ENCODE results near the gene FOXL1. TPM values are rescaled to one million over a fixed set of nuclear protein-coding genes. Genes with fewer than 3 reads are reported as not detected.
A peak's percentile ranks its signal among the peaks of the same experiment; 100 is the strongest.

Gene FOXL1
- total RNA-seq, 2 donors from 2014 or later, result 0.37 TPM; not detected in 1

- Histone ChIP-seq H3K4me1 (ENCODE audit: control insufficient read depth, insufficient read depth, low read length) (peaks cover 7% of the 10 kb centered on the region), H3K36me3 (ENCODE audit: control insufficient read depth, insufficient read depth, low read length) (no peaks in the 10 kb centered on the region), H3K4me3 (ENCODE audit: low read length) (peak overlapping the region; percentile 84), H3K27me3 (ENCODE audit: control insufficient read depth, insufficient read depth, low read length, poor library complexity, severe bottlenecking) (peaks cover 99% of the 10 kb centered on the region), H3K9me3 (ENCODE audit: control insufficient read depth, low read length) (no peaks in the 10 kb centered on the region), H3K9ac (ENCODE audit: extremely low read depth, low read length, poor library complexity, severe bottlenecking) (no peak overlapping the region), H3K27ac (ENCODE audit: low read depth, low read length) (no peak overlapping the region)
- peak; percentile 69 for DNase-seq
- Mint-ChIP-seq H3K4me3 (peak overlapping the region; percentile 67), H3K27me3 (ENCODE audit: insufficient read depth) (peaks cover 98% of the 10 kb centered on the region), H3K9me3 (no peaks in the 10 kb centered on the region), H3K27ac (no peak overlapping the region), H3K36me3 (ENCODE audit: low read depth) (no peaks in the 10 kb centered on the region), H3K4me1 (peaks cover 24% of the 10 kb centered on the region)
- 3 to 7% methylated on average over 19 to 33 of the region's 33 CpGs for WGBS, 2 experiments (ENCODE audit: insufficient coverage in 1 of 2, insufficient read length in 1 of 2)
- no peak for TF ChIP-seq CTCF (conservative IDR thresholded peaks at IDR 0.05)
Observed at GRCh38 chr16:86576591-86577313, 1.6 kb upstream of the FOXL1 start.

GRCh38 chr16:86577314-86577971 lies 906 bp upstream of the FOXL1 start:
- 29 to 36% methylated on average over 6 to 12 of the region's 12 CpGs for WGBS, 2 experiments (ENCODE audit: insufficient coverage in 1 of 2, insufficient read length in 1 of 2)
- Mint-ChIP-seq H3K27ac (no peak overlapping the region), H3K27me3 (ENCODE audit: insufficient read depth) (peaks cover 96% of the 10 kb centered on the region), H3K4me3 (peak overlapping the region; percentile 67), H3K9me3 (no peaks in the 10 kb centered on the region), H3K4me1 (peaks cover 24% of the 10 kb centered on the region), H3K36me3 (ENCODE audit: low read depth) (no peaks in the 10 kb centered on the region)
- H3K4me3 ChIP-seq (ENCODE audit: low read length), result no peak overlapping the region
- H3K27ac ChIP-seq (ENCODE audit: low read depth, low read length), result no peak overlapping the region
- H3K4me1 ChIP-seq (ENCODE audit: control insufficient read depth, insufficient read depth, low read length), result peaks cover 7% of the 10 kb centered on the region
- H3K9ac ChIP-seq (ENCODE audit: extremely low read depth, low read length, poor library complexity, severe bottlenecking), result no peak overlapping the region
- no peaks in the 10 kb centered on the region for H3K36me3 ChIP-seq (ENCODE audit: control insufficient read depth, insufficient read depth, low read length)
- peak; percentile 68 for DNase-seq
- TF ChIP-seq CTCF (conservative IDR thresholded peaks at IDR 0.05), result no peak
- H3K27me3 ChIP-seq (ENCODE audit: control insufficient read depth, insufficient read depth, low read length, poor library complexity, severe bottlenecking), result peaks cover 99% of the 10 kb centered on the region
- H3K9me3 ChIP-seq (ENCODE audit: control insufficient read depth, low read length), result no peaks in the 10 kb centered on the region

- no peak overlapping the region for H3K9ac ChIP-seq (ENCODE audit: extremely low read depth, low read length, poor library complexity, severe bottlenecking)
- TF ChIP-seq CTCF (conservative IDR thresholded peaks at IDR 0.05), result no peak
- peaks cover 19% of the 10 kb centered on the region for H3K4me1 Mint-ChIP-seq
- H3K9me3 ChIP-seq (ENCODE audit: control insufficient read depth, low read length), result no peaks in the 10 kb centered on the region
- H3K4me3 Mint-ChIP-seq, result peak overlapping the region; percentile 60
- DNase-seq, result peak; percentile 82
- peaks cover 99% of the 10 kb centered on the region for H3K27me3 ChIP-seq (ENCODE audit: control insufficient read depth, insufficient read depth, low read length, poor library complexity, severe bottlenecking)
- no peaks in the 10 kb centered on the region for H3K36me3 Mint-ChIP-seq (ENCODE audit: low read depth)
- peaks cover 7% of the 10 kb centered on the region for H3K4me1 ChIP-seq (ENCODE audit: control insufficient read depth, insufficient read depth, low read length)
- H3K9me3 Mint-ChIP-seq, result no peaks in the 10 kb centered on the region
- WGBS, 2 experiments (ENCODE audit: insufficient coverage in 1 of 2, insufficient read length in 1 of 2), result 2 to 4% methylated on average over 40 to 69 of the region's 69 CpGs
- peak overlapping the region; percentile 66 for H3K4me3 ChIP-seq (ENCODE audit: low read length)
- H3K27ac Mint-ChIP-seq, result no peak overlapping the region
- H3K27me3 Mint-ChIP-seq (ENCODE audit: insufficient read depth), result peaks cover 90% of the 10 kb centered on the region
- no peak overlapping the region for H3K27ac ChIP-seq (ENCODE audit: low read depth, low read length)
- H3K36me3 ChIP-seq (ENCODE audit: control insufficient read depth, insufficient read depth, low read length), result no peaks in the 10 kb centered on the region
Observed at GRCh38 chr16:86578611-86579267, 390 bp downstream of the FOXL1 start.

All from endodermal cell (in vitro differentiated cells).